Measurements from ENCODE around the gene CD34.

DNA sequence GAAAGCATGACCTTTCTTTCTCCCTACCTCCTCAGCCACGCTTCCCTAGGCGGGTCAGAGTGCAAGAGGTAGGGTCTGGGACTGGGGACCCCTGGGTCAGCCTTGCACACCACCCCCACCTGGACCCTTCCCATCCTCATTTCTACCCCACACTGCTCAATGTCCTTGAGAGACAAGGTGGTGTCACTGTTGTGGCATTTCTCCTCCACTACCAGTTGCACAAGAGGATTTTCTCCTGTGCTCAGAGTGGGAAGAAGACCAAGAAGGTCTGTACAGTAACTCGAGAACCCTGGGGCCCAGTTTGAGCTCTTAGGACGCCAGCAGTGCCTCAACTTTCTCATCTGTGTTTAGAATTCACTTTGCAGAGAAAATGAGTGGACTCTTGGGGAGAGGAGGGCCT lies 49.4 kb upstream of the CD34 start:
- TF ChIP-seq, protein P1, sequence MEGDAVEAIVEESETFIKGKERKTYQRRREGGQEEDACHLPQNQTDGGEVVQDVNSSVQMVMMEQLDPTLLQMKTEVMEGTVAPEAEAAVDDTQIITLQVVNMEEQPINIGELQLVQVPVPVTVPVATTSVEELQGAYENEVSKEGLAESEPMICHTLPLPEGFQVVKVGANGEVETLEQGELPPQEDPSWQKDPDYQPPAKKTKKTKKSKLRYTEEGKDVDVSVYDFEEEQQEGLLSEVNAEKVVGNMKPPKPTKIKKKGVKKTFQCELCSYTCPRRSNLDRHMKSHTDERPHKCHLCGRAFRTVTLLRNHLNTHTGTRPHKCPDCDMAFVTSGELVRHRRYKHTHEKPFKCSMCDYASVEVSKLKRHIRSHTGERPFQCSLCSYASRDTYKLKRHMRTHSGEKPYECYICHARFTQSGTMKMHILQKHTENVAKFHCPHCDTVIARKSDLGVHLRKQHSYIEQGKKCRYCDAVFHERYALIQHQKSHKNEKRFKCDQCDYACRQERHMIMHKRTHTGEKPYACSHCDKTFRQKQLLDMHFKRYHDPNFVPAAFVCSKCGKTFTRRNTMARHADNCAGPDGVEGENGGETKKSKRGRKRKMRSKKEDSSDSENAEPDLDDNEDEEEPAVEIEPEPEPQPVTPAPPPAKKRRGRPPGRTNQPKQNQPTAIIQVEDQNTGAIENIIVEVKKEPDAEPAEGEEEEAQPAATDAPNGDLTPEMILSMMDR (conservative IDR thresholded peaks at IDR 0.05 in 1 of 2, IDR thresholded peaks at IDR 0.05 in 1 of 2; ENCODE audit: low read depth in 1 of 2, low read length in 2 of 2): no peak
- TF ChIP-seq EZH2 (IDR thresholded peaks at IDR 0.05; ENCODE audit: low read length, missing control alignments): no peak
